8988T (cell line): ENCODE data around the gene CREB3L1.

Source experiments
- DNase-seq: peaks from one replicate; pipeline ENCODE4 v3.0.0; 2011

Gene CREB3L1

GRCh38 chr11:46347637-46348311, 70.3 kb downstream of the CREB3L1 start:
- no peak for DNase-seq

- DNase-seq: no peak
Measured at GRCh38 chr11:46348566-46349401, 71.3 kb downstream of the CREB3L1 start.

- DNase-seq: no peak
Measured at GRCh38 chr11:46350695-46351094, 73.2 kb downstream of the CREB3L1 start.

GRCh38 chr11:46351148-46351547, 73.7 kb downstream of the CREB3L1 start:
- DNase-seq: no peak

GRCh38 chr11:46351606-46352005, 74.1 kb downstream of the CREB3L1 start:
- DNase-seq: no peak

- DNase-seq: peak; percentile 81
Measured at GRCh38 chr11:46352063-46352841, 74.8 kb downstream of the CREB3L1 start.

- no peak for DNase-seq
Measured at GRCh38 chr11:46353698-46354097, 76.2 kb downstream of the CREB3L1 start.

GRCh38 chr11:46356924-46357482, 79.5 kb downstream of the CREB3L1 start:
- DNase-seq: no peak

- no peak for DNase-seq
Measured at GRCh38 chr11:46357483-46357936, 80.0 kb downstream of the CREB3L1 start.

GRCh38 chr11:46359953-46360352, 82.5 kb downstream of the CREB3L1 start:
- DNase-seq: no peak

GRCh38 chr11:46360878-46361277, 83.4 kb downstream of the CREB3L1 start:
- DNase-seq: no peak

- DNase-seq: no peak
Measured at GRCh38 chr11:46361283-46362155, 84.1 kb downstream of the CREB3L1 start.

- no peak for DNase-seq
Measured at GRCh38 chr11:46362156-46363030, 84.9 kb downstream of the CREB3L1 start.

- DNase-seq: no peak
Measured at GRCh38 chr11:46363031-46363407, 85.6 kb downstream of the CREB3L1 start.

GRCh38 chr11:46363455-46364005, 86.1 kb downstream of the CREB3L1 start:
- peak; percentile 92 for DNase-seq

GRCh38 chr11:46364056-46364455, 86.6 kb downstream of the CREB3L1 start:
- DNase-seq: no peak

GRCh38 chr11:46364791-46365190, 87.3 kb downstream of the CREB3L1 start:
- DNase-seq: no peak

- DNase-seq: no peak
Measured at GRCh38 chr11:46366260-46366659, 88.8 kb downstream of the CREB3L1 start.

- no peak for DNase-seq
Measured at GRCh38 chr11:46366661-46367161, 89.2 kb downstream of the CREB3L1 start.

- DNase-seq: no peak
Measured at GRCh38 chr11:46367244-46367915, 89.9 kb downstream of the CREB3L1 start.
